Nephron (organoid): Measurements from ENCODE around the gene TAF3.

Experiments
- H3K27ac Mint-ChIP-seq, 3 experiments: 2 replicates each; pipeline ENCODE4 v1.8.0; 2020; ENCODE audit warnings: mixed read lengths in 3 of 3, mild to moderate bottlenecking in 2 of 3, moderate library complexity in 1 of 3
- H3K27me3 Mint-ChIP-seq: 2 replicates; pipeline ENCODE4 v1.8.0; 2021; ENCODE audit warnings: low read depth, mild to moderate bottlenecking, moderate library complexity, mixed read lengths
- H3K36me3 Mint-ChIP-seq: 2 replicates; pipeline ENCODE4 v1.8.0; 2020; ENCODE audit warnings: low read depth, mixed read lengths
- H3K4me1 Mint-ChIP-seq: 2 replicates; pipeline ENCODE4 v1.8.0; 2020; ENCODE audit warnings: mixed read lengths
- H3K4me3 Mint-ChIP-seq, 3 experiments: 2 replicates each; pipeline ENCODE4 v1.8.0; 2020; ENCODE audit warnings: mild to moderate bottlenecking in 3 of 3, mixed read lengths in 3 of 3, moderate library complexity in 2 of 3
- H3K9me3 Mint-ChIP-seq: 2 replicates; pipeline ENCODE4 v1.8.0; 2020; ENCODE audit warnings: mixed read lengths
- CTCF ChIP-seq, 3 experiments: fragments of 200-600 bp; sonication (generic); IDR thresholded peaks; one replicate each; pipeline ENCODE4 v1.5.0; 2021; ENCODE audit warnings: antibody characterized with exemption in 3 of 3; ENCODE audit not compliant: unreplicated experiment in 3 of 3

The TAF3 gene

GRCh38 chr10:8063935-8064334 is 245.6 kb downstream of the TAF3 start:
- peaks cover 94% of the 10 kb centered on the region for H3K27me3 Mint-ChIP-seq
- peaks cover 47% of the 10 kb centered on the region for H3K36me3 Mint-ChIP-seq
- TF ChIP-seq CTCF (IDR thresholded peaks at IDR 0.05; ENCODE audit: unreplicated experiment in 3 of 3): no peak
- peaks cover 33% of the 10 kb centered on the region for H3K4me1 Mint-ChIP-seq
- H3K4me3 Mint-ChIP-seq: peak overlapping the region in 2 of 3 experiments; percentile 21 to 42
- no peak overlapping the region for H3K27ac Mint-ChIP-seq
- H3K9me3 Mint-ChIP-seq: no peaks in the 10 kb centered on the region

- peaks cover 49% of the 10 kb centered on the region for H3K36me3 Mint-ChIP-seq
- H3K4me1 Mint-ChIP-seq: peaks cover 33% of the 10 kb centered on the region
- peaks cover 94% of the 10 kb centered on the region for H3K27me3 Mint-ChIP-seq
- no peak overlapping the region for H3K27ac Mint-ChIP-seq
- H3K4me3 Mint-ChIP-seq: peak overlapping the region in 2 of 3 experiments; percentile 5 to 42
- H3K9me3 Mint-ChIP-seq: no peaks in the 10 kb centered on the region
- no peak for TF ChIP-seq CTCF (IDR thresholded peaks at IDR 0.05; ENCODE audit: unreplicated experiment in 3 of 3)
Observed at GRCh38 chr10:8064436-8064835, 246.1 kb downstream of the TAF3 start.

DNA sequence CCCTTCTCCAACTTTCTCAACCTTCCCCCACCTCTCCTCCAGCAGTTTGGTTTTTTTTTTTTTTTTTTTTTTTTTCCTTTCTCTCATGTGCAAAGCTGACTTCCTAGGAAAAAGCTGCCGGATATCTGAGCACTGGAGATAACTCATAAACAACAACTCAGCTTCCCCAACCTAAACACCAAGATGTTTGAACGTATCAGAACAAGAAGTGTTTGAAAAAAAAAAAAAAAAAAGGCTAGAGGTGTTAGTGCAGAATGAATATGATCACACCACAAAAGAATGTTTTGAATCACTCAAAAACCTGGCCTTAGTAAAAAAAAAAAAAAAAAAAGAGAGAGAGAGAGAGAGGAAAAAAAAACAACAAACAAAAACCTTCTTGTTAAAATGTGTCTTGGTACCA is 247.3 kb downstream of the TAF3 start:
- Mint-ChIP-seq H3K9me3 (no peaks in the 10 kb centered on the region), H3K4me1 (peaks cover 21% of the 10 kb centered on the region), H3K27ac (no peak overlapping the region), H3K36me3 (peaks cover 46% of the 10 kb centered on the region), H3K27me3 (peaks cover 88% of the 10 kb centered on the region), H3K4me3 (no peak overlapping the region)
- no peak for TF ChIP-seq CTCF (IDR thresholded peaks at IDR 0.05; ENCODE audit: unreplicated experiment in 3 of 3)

DNA sequence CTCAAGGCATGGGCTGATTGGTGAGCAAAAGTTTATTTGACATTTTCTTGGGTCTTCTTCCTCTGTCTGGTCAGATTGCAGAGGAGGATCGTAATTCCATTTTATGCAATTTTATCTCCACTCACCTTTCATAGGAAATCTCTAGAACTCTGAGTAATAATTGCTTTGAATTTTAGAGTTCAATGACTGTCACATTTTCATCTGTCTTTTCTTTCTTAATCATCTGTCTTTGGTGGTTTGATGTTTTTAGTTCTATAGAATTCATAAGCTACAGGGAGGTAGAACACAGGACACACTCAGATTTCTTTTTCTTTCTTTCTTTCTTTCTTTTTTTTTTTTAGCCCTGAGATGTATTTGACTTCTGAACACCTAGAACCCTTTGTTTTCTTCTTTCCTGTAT is 247.8 kb downstream of the TAF3 start:
- Mint-ChIP-seq H3K4me1 (peaks cover 18% of the 10 kb centered on the region), H3K4me3 (no peak overlapping the region)

More for the DNA sequence above, 247.8 kb downstream of the TAF3 start:
- Mint-ChIP-seq H3K36me3 (peaks cover 50% of the 10 kb centered on the region), H3K9me3 (no peaks in the 10 kb centered on the region), H3K27ac (no peak overlapping the region), H3K27me3 (peaks cover 88% of the 10 kb centered on the region)
- TF ChIP-seq CTCF (IDR thresholded peaks at IDR 0.05; ENCODE audit: unreplicated experiment in 3 of 3): no peak
